GM19455 (cell line): ENCODE data around the gene HOXD8.

ENCODE experiments used
- ATAC-seq: cut with Tn5 transposase; IDR thresholded peaks from one replicate; pipeline ENCODE4 v1.9.1; 2021; ENCODE audit not compliant: unreplicated experiment

HOXD8 gene

DNA sequence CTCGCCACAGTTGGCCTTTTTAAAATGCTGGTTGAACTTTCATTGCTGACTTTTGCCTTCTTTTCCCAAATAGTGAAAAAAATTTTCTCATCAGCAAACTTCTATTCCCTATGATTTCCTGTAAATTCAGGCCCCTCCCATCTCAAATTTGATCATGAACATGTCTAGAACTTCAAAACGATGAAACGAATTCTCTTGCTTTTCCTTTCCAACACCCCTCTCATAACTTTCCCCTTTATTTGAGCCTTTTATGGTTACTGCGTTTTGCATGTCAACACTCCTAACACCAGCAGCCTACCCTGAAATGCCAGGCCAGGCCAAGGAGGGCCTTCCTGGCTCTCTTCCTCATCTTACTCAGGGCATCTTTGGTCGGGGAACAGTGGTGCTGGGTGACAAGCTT is 38.6 kb upstream of the HOXD8 start:
- no peak for ATAC-seq

GRCh38 chr2:176091329-176092258 is 37.9 kb upstream of the HOXD8 start:
- ATAC-seq = no peak

DNA sequence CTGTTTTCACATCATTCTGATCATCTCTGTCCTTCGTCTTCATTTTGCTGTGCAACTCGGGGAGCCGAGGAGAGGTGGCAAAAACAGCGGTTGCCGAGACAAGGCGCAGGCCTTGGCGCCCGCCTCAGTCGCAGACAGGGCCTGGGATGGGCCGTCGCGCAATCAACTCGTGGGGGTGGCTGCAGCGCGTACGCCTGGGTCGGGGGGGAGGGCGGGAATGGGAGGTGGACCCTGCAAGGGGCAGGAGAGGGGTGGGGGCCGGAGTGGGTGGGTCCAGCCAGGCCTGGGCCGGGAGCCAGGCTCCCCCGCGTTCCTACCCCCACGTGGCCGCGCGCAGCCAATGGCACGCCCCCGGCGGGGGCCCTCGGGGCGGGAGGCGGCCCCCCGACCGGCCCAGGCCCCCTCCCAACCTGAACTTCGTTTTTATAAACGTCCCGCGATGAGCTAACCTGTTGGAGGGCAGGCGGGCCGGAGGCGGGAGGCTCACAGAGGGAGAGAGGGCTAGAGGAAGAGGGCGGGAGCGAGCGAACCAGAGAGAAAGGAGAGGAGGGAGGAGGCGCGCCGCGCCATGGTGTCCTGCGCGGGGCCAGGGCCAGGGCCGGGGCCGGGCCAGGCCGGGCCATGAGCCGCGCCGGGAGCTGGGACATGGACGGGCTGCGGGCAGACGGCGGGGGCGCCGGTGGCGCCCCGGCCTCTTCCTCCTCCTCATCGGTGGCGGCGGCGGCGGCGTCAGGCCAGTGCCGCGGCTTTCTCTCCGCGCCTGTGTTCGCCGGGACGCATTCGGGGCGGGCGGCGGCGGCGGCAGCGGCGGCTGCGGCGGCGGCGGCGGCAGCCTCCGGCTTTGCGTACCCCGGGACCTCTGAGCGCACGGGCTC is 37.0 kb upstream of the HOXD8 start, which contains the start of gene HOXD13:
HOXD13 (plus strand) TSS at position 452 of the 875 bp plus-strand sequence; CDS start at position 622, 170 bp downstream.
- no peak for ATAC-seq

DNA sequence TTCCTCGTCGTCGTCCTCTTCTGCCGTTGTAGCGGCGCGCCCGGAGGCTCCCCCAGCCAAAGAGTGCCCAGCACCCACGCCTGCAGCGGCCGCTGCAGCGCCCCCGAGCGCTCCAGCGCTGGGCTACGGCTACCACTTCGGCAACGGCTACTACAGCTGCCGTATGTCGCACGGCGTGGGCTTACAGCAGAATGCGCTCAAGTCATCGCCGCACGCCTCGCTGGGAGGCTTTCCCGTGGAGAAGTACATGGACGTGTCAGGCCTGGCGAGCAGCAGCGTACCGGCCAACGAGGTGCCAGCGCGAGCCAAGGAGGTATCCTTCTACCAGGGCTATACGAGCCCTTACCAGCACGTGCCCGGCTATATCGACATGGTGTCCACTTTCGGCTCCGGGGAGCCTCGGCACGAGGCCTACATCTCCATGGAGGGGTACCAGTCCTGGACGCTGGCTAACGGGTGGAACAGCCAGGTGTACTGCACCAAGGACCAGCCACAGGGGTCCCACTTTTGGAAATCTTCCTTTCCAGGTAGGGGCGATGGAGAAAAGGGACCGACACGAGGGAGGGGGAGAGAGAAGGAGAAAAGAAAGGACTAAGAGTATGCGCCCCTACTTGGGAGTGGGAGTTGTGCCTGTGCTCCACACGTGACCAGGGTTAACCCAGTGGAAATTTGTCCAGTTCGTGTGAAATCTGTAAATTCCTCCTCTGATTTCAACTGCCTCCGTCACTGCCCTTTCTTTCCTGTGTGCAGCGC is 36.2 kb upstream of the HOXD8 start:
- ATAC-seq = no peak

DNA sequence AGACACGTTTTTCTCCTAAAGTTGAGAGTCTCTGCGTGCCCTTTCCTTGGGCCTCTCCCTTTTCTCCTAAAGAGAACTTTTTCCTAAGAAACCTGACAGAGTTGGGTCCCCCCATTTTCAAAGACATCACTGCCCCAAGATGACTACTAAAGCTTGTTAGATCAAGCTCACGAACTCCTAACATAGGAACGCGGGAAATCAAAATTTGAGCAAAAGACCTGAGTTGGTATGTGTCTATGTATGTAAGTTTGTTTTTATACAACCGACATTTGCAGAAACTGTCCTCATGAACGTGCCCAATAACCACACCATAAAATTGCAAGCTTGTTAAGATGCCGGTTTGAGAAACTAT is 35.6 kb upstream of the HOXD8 start:
- no peak for ATAC-seq

- no peak for ATAC-seq
Measured at GRCh38 chr2:176094349-176094748, 35.2 kb upstream of the HOXD8 start.

DNA sequence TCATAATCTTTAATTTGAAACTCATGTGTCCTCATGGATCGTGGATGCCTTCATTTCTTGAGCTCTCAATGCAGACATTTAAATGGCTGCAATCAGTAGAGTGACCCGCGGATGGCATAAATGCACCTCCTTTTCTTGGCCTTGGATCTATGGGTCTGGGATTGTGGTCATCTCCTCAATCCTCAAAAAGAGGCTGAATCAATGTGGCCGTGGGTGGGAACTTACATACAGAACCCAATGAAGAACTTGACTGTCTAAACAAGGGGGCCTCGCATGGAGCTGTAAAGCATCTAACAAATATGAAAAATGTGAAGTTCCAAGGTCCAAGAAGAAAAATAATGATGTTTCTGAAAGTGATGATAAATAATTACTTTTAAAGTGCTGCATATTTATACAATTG is 34.1 kb upstream of the HOXD8 start:
- ATAC-seq = no peak

DNA sequence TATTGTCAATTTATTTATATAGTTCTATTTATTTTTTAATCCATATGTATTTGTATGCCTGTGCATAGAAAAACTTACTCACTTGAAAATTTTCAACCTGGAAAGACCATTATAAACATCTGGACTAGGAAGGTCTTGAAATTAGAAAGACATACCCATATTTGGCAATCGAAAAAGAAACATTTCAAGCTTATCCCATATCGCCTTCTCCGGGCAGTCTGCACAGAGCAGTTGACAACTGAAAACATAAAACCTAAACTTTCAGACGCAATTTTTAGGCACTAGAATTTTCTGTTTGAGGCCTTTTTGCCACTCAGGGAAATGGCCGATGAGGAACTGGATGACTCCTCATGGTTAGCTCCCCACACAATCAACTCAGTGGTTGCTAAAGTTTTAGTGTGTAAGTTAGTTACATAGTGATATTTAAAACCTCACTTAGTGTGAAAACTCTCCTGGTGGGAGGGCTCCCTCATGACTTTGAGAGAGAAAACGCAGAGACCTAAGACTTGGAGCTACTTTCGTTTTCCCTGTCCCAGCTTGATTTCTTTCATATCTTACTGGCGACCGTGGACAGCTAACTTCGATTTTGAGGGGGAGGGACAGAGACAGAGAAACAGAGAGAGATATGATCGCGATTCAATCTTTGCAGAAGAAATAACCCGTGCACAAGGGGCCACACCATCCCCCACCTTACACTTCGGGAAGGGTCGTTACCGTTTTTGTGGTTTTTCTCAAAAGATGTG is 33.1 kb upstream of the HOXD8 start:
- no peak for ATAC-seq

DNA sequence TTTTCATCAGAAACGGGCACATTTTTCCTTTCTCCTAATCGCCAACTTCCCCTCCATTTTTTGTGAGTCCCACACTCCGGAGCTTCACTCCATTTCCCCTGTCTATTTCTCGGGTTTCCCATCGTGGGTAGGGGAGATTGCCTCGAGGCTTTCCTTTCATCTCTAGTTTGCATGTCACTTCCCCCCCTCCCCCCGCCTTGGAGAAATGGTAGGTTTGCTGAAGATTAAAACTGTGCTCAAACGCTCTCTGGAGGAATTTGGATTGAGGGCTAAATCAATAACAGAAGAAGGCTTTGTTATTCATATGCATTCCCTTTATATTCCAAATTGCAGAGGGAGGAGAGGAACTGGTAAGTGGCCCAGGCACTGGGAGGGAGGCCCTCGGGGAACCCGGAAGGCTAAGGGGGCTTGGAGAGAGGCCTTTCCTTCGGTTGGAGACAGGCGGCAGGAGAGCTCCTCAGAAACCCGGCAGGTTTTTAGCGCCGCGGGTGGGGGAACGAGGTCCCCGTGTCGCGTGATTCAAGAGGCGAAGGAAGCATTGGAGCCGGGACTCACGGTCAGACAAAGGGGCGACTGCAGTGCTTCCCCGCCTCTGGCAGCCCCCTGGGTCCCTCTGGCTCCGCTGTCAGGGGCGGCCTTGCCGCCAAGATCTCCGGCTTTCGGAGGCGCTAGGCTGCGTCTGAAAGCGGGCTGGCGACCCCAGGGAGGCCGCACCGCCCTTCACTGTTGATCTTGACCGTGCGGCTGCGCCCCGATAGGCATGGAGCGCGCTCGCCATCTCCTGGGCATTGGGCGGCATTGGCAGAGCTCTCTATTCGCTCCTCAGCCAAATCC is 32.3 kb upstream of the HOXD8 start:
- ATAC-seq = peak; percentile 90

- ATAC-seq = no peak
Measured at GRCh38 chr2:176097820-176098365, 31.6 kb upstream of the HOXD8 start.

DNA sequence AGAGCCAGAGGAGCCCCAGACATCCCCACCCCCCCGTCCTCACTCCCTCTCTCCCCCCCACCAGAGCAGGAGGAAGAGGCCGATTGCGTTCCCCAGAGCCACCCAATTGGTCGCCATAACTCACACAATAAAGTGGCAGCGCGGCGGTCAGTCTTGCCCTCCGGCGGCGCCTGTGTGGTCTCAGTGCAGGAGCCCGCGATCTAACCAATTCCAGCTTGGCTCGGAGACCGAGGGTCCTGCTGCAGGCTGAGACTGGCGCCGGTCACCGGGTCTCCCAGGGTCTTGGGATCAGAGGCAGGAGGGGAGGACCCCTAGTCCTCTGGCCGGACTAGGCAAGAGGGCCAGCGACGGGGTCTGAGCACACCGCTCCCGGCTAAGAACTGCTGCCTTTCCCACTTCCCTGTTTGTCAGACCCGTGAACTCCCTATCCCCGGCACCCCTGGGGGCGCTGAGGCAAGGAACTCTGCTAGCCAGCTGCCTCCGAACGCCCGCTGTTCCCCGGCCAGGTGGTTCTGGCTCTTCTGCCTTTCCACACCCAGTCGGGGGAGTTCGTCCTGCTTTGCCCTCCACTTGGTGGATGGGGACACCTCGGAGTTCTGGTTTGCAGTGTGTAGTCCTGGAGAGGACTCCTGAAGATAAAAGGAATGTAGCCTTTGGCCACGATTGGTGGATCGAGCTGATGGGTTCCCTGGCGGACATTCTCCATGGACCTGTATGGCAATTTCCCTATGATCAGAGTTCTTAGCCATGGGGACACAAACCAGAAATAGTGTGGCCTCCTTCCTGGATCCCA is 30.9 kb upstream of the HOXD8 start:
- ATAC-seq = no peak

DNA sequence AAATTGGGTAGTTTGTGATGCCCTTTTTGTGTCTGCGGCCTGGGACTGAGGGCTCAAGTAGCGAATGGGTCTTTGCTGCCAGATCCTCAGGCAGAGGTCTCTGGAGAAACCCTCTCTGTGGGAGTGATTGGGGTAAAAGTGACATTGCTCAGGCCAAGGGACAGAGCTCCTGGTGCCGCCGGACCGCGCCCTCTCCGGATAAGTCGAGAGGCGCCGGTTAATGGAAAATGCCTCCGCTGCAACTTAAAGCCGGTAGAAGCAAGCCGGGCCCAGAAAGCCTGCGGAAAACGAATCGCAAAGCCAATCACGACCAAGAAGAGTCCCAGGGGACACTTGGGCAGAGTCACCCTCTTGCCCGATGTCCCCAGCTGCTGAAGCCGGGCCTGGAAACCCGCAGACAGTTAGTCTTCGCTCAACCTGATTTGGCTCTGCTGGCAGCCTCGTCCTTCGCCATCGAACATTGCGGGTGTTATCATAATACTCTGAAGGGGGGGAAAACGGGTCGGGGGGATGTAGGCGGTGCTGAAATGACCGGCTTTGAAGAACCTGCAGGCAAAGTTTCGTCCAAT is 30.3 kb upstream of the HOXD8 start:
- ATAC-seq = no peak

DNA sequence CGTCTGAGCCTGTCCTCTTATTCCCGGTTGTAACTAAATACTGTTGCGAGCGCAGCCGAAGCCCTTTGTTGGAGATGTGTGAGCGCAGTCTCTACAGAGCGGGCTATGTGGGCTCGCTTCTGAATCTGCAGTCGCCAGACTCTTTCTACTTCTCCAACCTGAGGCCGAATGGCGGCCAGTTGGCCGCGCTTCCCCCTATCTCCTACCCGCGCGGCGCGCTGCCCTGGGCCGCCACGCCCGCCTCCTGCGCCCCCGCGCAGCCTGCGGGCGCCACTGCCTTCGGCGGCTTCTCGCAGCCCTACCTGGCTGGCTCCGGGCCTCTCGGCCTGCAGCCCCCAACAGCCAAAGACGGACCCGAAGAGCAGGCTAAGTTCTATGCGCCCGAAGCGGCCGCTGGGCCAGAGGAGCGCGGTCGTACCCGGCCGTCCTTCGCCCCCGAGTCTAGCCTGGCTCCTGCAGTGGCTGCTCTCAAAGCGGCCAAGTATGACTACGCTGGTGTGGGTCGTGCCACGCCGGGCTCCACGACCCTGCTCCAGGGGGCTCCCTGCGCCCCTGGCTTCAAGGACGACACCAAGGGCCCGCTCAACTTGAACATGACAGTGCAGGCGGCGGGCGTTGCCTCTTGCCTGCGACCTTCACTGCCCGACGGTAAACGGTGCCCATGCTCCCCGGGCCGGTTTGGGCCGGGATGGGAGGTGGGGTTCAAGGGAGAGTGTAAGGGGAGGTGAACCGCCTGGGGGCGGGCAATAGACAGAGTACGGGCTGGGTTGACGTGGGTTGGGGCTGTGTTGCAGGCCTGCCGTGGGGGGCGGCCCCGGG is 29.6 kb upstream of the HOXD8 start, which contains the start of gene HOXD12:
HOXD12 (plus strand) TSS at position 68 of the 819 bp plus-strand sequence; CDS start at position 75, 7 bp downstream.
- no peak for ATAC-seq

- no peak for ATAC-seq
Measured at GRCh38 chr2:176100547-176101140, 28.9 kb upstream of the HOXD8 start.

GRCh38 chr2:176101216-176101830 is 28.2 kb upstream of the HOXD8 start:
- ATAC-seq = no peak

GRCh38 chr2:176101842-176102241 is 27.7 kb upstream of the HOXD8 start:
- no peak for ATAC-seq
